ENCODE measurements around the gene WASL.

The WASL gene

GRCh38 chr7:123719197-123719721 is 29.5 kb downstream of the WASL start:
- H3K27ac ChIP-seq = no peak overlapping the region
- TF ChIP-seq ZFX (IDR thresholded peaks at IDR 0.05) = no peak
- TF ChIP-seq CTCF (conservative IDR thresholded peaks at IDR 0.05) = no peak

GRCh38 chr7:123718773-123719172 is 30.0 kb downstream of the WASL start:
- no peak overlapping the region for H3K27ac ChIP-seq
- TF ChIP-seq CTCF (conservative IDR thresholded peaks at IDR 0.05) (no peak), ZFX (IDR thresholded peaks at IDR 0.05) (no peak)

- no peak for TF ChIP-seq CTCF (conservative IDR thresholded peaks at IDR 0.05)
- TF ChIP-seq ZFX (IDR thresholded peaks at IDR 0.05) = no peak
These were observed 31.1 kb downstream of the WASL start for GRCh38 chr7:123717689-123718088.

GRCh38 chr7:123716877-123717276 is 31.9 kb downstream of the WASL start:
- TF ChIP-seq CTCF (conservative IDR thresholded peaks at IDR 0.05) (peak; percentile 15), ZFX (IDR thresholded peaks at IDR 0.05) (no peak)

More at GRCh38 chr7:123717689-123718088, 31.1 kb downstream of the WASL start:
- H3K27ac ChIP-seq = no peak overlapping the region

GRCh38 chr7:123715799-123716198 is 33.0 kb downstream of the WASL start:
- no peak overlapping the region for H3K27ac ChIP-seq
- TF ChIP-seq ZFX (IDR thresholded peaks at IDR 0.05) = no peak
- TF ChIP-seq CTCF (conservative IDR thresholded peaks at IDR 0.05) = no peak

More at GRCh38 chr7:123716877-123717276, 31.9 kb downstream of the WASL start:
- H3K27ac ChIP-seq = no peak overlapping the region

- TF ChIP-seq CTCF (conservative IDR thresholded peaks at IDR 0.05) (no peak), ZFX (IDR thresholded peaks at IDR 0.05) (no peak)
- H3K27ac ChIP-seq = no peak overlapping the region
These were observed 33.6 kb downstream of the WASL start for GRCh38 chr7:123715198-123715597.

- TF ChIP-seq ZFX (IDR thresholded peaks at IDR 0.05) = no peak
- TF ChIP-seq CTCF (conservative IDR thresholded peaks at IDR 0.05) = no peak
- no peak overlapping the region for H3K27ac ChIP-seq
These were observed 34.3 kb downstream of the WASL start for GRCh38 chr7:123714296-123715080.
